T-helper 2 cell treated with Interferon-gamma antibody and Interleukin-4, amounts not matched to agents 100 ng/mL and 5 ng/mL, for 36 hours (primary cell): ENCODE results near the gene NIPBL. TPM values are rescaled to one million over a fixed set of nuclear protein-coding genes. Genes with fewer than 3 reads are reported as not detected.
"Not testable (repeated sequence)": the region's sequence is repeated elsewhere in the genome, so short reads cannot be mapped to it uniquely, and the experiment has no call there.

ENCODE experiments used
- intact Hi-C: fragments of 100-400 bp; cut with micrococcal nuclease; formaldehyde crosslinking; loops from one replicate; pipeline ENCODE4 v1.15.1; 2023
- total RNA-seq: library from RNA; stranded (reverse); gene quantifications from 2 replicates; pipeline ENCODE4 v1.2.3, GENCODE V29; 2022

NIPBL gene
- 60.1 and 67.4 TPM in 2 replicates for total RNA-seq

DNA sequence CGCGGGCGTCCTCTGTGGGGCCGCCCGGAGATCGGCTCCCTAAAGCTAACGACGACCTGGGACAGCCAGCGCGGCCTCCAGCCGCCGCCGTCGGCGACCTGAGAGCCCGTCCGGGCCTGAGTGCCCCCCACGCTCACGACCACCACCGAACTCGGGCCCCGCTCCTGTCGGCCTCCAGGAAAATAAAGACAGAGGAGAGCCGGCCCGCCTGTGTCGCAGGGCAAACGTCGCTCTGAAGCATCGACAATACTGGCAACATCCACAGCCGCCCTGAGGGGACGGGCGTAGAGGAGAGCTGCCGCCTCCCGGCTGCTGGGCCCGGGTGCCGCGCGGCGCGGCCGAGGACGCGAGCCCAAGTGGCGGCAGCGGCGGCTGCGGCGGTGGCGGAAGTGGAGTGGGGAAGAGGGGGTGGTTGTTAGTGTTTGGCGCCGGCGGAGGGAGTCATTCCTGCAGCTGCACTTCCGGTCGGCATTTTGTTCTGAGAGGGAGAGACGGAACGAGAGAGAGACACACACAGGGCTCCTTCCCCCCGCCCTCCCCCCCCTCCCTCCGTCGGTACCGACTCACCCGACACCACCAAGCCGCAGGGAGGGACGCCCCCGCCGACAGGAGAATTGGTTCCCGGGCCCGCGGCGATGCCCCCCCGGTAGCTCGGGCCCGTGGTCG is at the start of gene NIPBL:
Gene NIPBL (plus strand): TSS at position 471 of the 666 bp plus-strand sequence. CDS start 76,928 bp downstream, outside the sequence.
- intact Hi-C loops: loop anchor here (2.0 to 10.0 kb wide), 6 partner anchors 66 to 1959 kb away; partner anchors contain the start of genes BRIX1, IL7R, LMBRD2 and RAD1

- intact Hi-C loops: no loop called here
Observed at GRCh38 chr5:36832274-36832673, 44.3 kb upstream of the NIPBL start.

- intact Hi-C loops: no loop called here
Observed at GRCh38 chr5:36836831-36837230, 39.7 kb upstream of the NIPBL start.

DNA sequence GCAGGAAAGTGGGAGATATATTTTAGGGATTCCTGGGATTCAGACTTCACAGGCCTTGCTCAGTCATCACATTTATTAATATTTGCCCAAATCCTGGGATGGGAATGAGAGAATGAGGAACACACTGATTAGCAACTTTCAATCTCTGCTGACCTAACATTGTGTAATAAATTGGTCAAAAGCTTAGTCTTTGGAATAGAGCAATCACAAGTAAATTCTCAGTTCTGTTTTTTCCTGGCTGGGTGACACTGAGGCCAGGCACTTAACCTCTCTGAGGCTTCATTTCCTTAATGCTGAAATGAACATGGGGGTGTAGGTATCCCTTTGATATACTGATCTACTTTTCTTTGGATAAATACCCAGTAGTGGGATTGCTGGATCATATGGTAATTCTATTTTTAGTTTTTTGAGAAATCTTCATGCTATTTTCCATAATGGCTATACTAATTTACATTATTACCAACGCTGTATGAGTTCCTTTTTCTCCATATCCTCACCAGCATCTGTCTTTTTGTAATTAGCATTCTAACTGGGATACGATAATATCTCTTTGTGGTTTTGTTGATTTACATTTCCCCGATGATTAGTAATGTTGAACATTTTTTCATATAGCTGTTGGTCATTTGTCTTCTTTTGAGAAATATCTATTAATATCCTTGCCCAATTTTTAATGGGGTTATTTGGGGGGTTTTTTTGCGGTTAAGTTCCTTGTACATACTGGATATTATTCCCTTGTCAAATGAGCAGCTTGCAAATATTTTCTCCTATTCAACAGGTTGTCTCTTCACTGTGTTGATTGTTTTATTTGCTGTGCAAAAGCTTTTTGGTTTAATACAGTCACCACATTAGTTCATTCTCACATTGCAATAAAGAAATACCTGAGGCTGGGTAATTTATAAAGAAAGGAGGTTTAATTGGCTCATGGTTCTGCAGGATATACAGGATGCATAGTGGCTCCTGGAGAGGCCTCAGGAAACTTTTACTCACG is 36.8 kb upstream of the NIPBL start:
- intact Hi-C loops: no loop called here

GRCh38 chr5:36841677-36842076 is 34.9 kb upstream of the NIPBL start:
- intact Hi-C loops: no loop called here

- intact Hi-C loops: no loop called here
Observed at GRCh38 chr5:36842087-36842486, 34.5 kb upstream of the NIPBL start.

- intact Hi-C loops: no loop called here
Observed at GRCh38 chr5:36844305-36844704, 32.3 kb upstream of the NIPBL start.

DNA sequence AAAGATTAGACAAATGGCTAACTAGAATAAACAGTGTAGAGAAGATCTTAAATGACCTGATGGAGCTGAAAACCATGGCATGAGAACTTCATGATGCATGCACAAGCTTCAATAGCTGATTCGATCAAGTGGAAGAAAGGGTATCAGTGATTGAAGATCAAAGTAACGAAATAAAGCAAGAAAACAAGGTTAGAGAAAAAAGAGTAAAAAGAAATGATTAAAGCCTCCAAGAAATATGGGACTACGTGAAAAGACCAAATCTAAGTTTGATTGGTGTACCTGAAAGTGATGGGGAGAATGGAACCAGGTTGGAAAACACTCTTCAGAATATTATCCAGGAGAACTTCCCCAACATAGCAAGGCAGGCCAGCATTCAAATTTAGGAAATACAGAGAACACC is 28.0 kb upstream of the NIPBL start:
- intact Hi-C loops: not testable (repeated sequence)

- intact Hi-C loops: not testable (repeated sequence)
Observed at GRCh38 chr5:36852903-36853302, 23.7 kb upstream of the NIPBL start.

DNA sequence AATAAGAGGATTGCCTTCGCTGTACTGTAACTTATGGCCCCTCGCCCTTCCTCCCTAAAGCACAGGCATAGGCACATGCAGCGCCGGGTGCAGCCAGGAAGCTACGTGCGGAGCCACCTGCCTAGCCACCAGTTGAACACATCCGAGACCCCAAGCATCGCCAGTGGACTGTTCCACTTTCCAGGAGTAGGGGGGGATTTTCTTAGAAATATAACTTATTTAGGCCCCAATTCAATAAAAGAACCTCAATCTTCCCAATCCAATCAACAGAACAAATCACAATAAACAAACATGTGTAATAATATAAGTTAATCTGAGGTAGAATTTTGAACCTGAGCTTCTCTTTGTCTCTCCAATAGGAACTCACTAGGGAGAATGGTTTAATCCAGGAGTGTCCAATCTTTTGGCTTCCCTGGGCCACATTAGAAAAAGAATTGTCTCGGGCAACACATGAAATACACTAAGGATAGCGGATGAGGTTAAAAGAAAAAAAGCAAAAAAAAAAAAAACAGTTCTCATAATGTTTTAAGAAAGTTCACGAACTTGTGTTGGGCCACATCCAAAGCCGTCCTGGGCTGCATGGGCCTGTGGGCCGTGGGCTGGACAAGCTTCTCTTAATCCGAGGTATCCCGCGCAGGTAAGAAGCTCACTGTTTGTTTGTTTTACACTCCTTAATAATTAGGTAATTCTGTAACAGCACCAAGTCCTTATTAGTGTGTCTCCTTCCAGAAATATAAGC is 22.0 kb upstream of the NIPBL start:
- intact Hi-C loops: no loop called here

GRCh38 chr5:36855141-36855495 is 21.5 kb upstream of the NIPBL start:
- intact Hi-C loops: no loop called here

- intact Hi-C loops: no loop called here
Observed at GRCh38 chr5:36861871-36862270, 14.7 kb upstream of the NIPBL start.

DNA sequence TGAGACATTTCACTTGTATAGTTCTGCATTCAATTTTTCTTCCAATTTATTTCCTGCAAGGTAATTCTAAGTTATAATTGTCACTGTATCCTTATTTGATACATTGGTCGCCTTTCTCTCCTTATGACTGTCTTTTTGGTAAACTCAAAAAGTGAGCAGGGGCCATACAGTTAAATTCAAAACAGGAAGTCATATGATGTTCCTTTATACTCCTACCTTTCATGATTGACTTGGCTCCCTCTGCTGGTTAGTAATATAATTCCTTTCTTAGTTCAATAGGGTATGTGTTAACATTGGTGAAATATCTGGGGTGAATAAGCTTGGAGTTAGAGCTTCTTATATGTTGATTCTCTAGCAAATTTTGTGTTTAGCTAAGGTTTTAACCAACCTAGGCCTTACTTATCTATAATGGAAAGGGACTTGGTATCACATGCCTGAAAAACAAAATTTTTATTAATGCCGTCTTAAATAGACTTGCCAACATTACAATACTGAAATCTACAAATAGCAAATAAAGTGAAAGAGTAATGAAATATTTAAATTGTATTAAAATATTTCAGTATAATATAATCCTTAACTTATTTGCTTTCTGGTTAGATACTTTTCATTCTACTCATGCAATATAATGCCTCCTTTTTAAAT is 6.0 kb upstream of the NIPBL start:
- intact Hi-C loops: loop anchor here (1.0 to 10.0 kb wide), 3 partner anchors 131 to 1016 kb away; partner anchors contain the start of gene IL7R

GRCh38 chr5:36874465-36874864 is 2.1 kb upstream of the NIPBL start:
- intact Hi-C loops: loop anchor here (2.0 to 10.0 kb wide), 2 partner anchors 634 to 1020 kb away; partner anchors contain the start of genes IL7R and NADK2

DNA sequence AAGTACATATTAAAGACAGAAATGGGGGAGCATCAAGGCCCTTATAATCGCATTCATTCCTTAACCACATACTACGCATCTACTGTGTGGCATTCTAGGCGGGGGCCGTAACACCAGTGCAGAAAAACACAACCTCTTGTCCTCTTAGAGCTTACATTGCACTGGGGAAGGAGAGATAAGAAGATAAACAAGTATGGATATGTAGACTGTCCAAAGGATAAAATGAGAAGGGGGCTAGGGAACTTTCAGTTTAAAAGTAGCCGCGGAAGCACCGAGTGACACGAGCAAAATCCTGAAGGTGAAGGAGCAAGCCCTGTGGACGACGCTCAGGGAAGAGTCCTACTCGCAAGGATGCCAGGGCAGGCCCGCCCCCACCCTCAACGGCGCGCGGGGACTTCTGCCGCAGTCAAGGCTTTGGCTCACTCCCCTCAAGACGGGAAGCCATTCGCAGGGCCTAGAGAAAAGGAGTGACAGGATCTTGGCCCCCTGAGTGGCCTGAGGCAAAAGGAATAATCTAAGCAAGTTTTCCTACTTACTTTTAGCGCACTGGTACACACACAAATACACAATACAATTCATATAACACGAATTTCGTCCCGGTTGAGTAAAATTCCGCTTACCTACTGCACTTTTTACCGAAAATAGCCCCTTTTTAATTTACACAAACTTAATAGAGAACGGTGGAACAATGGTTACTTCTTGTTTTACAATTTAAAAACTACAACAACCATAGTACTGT is 1.3 kb upstream of the NIPBL start:
- intact Hi-C loops: loop anchor here (2.0 to 10.0 kb wide), 6 partner anchors 67 to 1958 kb away; partner anchors contain the start of genes BRIX1, IL7R, LMBRD2 and NADK2

- intact Hi-C loops: loop anchor here (2.0 to 10.0 kb wide), 7 partner anchors 66 to 1959 kb away; partner anchors contain the start of genes BRIX1, IL7R, LMBRD2 and NADK2
Observed at GRCh38 chr5:36875790-36876298, 725 bp upstream of the NIPBL start.

DNA sequence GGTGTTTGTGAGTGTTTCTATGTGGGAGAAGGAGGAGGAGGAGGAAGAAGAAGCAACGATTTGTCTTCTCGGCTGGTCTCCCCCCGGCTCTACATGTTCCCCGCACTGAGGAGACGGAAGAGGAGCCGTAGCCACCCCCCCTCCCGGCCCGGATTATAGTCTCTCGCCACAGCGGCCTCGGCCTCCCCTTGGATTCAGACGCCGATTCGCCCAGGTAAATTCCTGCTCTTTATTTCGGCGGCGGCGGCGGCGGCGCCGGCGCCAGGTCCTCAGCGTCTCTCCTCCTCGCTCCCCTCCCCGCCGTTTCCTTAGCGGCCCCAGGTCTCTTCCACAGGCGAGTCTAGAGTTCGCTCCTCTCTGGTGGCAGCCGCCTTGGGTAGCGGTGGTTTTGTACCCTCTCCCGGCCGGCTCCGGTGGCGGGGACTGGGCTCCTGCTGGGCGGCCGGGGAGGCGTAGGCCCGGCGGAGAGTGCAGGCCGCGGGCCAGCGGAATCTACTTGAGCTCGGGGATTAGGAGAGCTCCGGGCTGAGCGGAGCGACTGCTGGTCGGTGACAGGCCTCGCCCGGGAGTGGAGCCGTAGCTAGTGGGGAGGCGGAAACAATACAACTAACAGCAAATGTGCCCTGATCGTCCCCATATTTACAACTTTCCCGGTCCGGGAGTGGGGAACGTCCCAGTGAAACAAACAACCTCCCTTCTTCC is 547 bp downstream of the NIPBL start:
- intact Hi-C loops: loop anchor here (1.0 to 10.0 kb wide), 7 partner anchors 65 to 1960 kb away; partner anchors contain the start of genes BRIX1, IL7R, LMBRD2 and NUP155

DNA sequence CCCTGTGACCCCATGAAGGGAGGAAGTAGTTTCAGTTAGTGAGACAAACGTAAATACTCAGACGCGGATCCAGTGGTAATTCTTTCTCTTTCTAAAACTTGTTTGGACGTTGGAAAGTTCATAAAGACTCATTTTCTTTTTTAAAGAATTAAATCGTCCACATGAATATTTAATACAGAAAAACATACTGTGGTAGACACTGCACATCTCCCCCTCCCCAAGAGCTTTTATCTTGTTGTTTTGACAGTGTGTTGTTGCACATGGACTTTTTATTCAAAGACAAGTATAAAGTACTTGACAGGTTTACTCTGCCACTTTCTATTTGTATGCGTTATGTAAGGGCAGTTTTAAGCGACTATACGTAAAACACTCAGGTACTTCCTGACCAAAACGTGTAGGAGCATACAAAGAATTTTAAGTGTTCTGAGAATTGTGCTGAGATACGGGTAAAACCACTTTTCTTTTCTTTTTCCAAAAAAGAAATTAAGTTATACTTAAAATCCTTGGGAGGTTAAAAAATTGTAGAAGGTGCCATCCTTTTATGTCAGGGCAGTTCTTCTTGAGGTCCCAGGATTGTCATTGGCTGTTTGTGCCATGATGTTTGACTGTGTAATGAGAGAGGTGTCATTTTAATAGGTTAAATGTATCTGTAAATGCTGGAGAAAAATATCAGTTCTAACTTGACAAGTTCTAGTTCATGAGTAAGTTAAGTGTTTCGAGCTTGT is 1.3 kb downstream of the NIPBL start:
- intact Hi-C loops: loop anchor here (1.0 to 10.0 kb wide), 7 partner anchors 64 to 1961 kb away; partner anchors contain the start of genes BRIX1, IL7R, LMBRD2 and NUP155
